D341Med (cell line): ENCODE data around the gene CEP72.

Experiments
- DNase-seq: peaks from one replicate; pipeline ENCODE4 v3.0.0; 2012; ENCODE audit warnings: low spot score

Gene CEP72

GRCh38 chr5:658103-658502, 46.0 kb downstream of the CEP72 start:
- DNase-seq, result no peak

GRCh38 chr5:659496-660263, 47.5 kb downstream of the CEP72 start:
- DNase-seq, result no peak

GRCh38 chr5:660491-661030, 48.4 kb downstream of the CEP72 start:
- DNase-seq, result no peak

- no peak for DNase-seq
Observed at GRCh38 chr5:661891-662750, 50.0 kb downstream of the CEP72 start.

- no peak for DNase-seq
Observed at GRCh38 chr5:662751-663435, 50.8 kb downstream of the CEP72 start.

GRCh38 chr5:663436-664342, 51.5 kb downstream of the CEP72 start:
- DNase-seq, result no peak

- DNase-seq, result no peak
Observed at GRCh38 chr5:664343-664993, 52.3 kb downstream of the CEP72 start.

- peak; percentile 14 for DNase-seq
Observed at GRCh38 chr5:664994-665360, 52.8 kb downstream of the CEP72 start.

- DNase-seq, result peak; percentile 30
Observed at GRCh38 chr5:665541-665955, 53.4 kb downstream of the CEP72 start.

GRCh38 chr5:665956-666711, 54.0 kb downstream of the CEP72 start:
- DNase-seq, result peak; percentile 21

- no peak for DNase-seq
Observed at GRCh38 chr5:666816-667498, 54.8 kb downstream of the CEP72 start.

- peak; percentile 20 for DNase-seq
Observed at GRCh38 chr5:668283-668995, 56.3 kb downstream of the CEP72 start.

- peak; percentile 74 for DNase-seq
Observed at GRCh38 chr5:669111-669841, 57.1 kb downstream of the CEP72 start.

GRCh38 chr5:669842-670395, 57.8 kb downstream of the CEP72 start:
- DNase-seq, result peak; percentile 32

GRCh38 chr5:670396-671270, 58.5 kb downstream of the CEP72 start:
- peak; percentile 28 for DNase-seq

- DNase-seq, result peak; percentile 88
Observed at GRCh38 chr5:671459-672328, 59.6 kb downstream of the CEP72 start.
